GM19324 (cell line): ENCODE data around the gene RERE.
A peak's percentile ranks its signal among the peaks of the same experiment; 100 is the strongest.
"Not testable (repeated sequence)": the region's sequence is repeated elsewhere in the genome, so short reads cannot be mapped to it uniquely, and the experiment has no call there.

Experiments used
- ATAC-seq: cut with Tn5 transposase; IDR thresholded peaks from one replicate; pipeline ENCODE4 v1.9.1; 2021; ENCODE audit warnings: mild to moderate bottlenecking, moderate library complexity; ENCODE audit not compliant: unreplicated experiment, low FRiP score

Gene RERE

DNA sequence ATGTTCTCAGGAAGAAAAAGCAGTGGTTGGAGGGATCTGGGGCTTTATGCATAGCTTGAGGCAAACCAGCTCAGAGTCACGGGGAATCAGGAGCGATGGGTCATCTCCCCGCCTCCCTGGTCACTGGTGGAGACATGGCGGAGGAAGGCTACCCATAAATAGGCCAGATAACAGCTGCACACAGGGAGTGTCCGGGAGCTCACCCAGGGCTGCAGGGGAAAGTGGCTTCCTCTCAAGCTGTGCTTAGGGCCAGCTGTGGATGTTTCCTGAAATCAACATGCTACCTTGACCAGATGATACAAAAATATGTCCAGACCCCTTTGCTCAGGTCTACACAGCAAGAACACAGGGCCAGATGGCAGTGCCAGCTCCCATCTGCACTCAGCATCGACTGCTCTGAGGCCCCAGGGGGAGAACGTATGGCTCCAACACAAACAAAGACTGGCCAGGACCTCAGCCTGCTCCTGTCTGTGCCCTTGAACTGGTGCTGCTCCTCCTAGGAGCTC lies 27.1 kb upstream of the RERE start:
- no peak for ATAC-seq

DNA sequence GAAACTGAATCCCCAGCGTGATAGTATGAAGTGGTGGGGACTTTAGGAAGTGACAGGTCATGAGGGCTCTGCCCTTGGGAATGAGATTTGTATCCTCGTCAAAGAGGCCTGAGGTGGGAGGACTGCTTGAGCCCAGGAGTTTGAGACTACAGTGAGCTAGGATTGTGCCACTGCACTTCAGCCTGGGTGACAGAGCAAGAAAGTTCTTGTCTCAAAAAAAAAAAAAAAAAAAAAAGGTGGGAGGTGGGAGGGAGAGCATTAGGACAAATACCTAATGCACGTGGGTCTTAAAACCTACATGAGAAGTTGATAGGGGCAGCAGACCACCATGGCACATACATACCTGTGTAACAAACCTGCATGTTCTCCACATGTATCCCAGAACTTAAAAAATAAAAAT lies 24.0 kb upstream of the RERE start:
- ATAC-seq: no peak

DNA sequence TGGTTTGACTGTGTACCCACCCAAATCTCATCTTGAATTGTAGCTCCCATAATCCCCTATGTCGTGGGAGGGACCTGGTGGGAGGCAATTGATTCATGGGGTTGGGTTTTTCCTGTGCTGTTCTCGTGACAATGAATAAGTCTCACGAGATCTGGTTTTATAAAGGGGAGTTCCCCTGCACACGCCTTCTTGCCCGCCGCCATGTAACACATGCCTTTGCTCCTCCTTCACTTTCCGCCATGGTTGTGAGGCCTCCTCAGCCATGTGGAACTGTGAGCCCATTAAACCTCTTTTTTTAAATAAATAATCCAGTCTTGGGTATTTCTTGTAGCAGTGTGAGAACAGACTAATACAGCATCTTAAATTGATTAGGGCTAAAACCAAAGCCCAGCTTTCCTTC lies 22.6 kb upstream of the RERE start:
- no peak for ATAC-seq

DNA sequence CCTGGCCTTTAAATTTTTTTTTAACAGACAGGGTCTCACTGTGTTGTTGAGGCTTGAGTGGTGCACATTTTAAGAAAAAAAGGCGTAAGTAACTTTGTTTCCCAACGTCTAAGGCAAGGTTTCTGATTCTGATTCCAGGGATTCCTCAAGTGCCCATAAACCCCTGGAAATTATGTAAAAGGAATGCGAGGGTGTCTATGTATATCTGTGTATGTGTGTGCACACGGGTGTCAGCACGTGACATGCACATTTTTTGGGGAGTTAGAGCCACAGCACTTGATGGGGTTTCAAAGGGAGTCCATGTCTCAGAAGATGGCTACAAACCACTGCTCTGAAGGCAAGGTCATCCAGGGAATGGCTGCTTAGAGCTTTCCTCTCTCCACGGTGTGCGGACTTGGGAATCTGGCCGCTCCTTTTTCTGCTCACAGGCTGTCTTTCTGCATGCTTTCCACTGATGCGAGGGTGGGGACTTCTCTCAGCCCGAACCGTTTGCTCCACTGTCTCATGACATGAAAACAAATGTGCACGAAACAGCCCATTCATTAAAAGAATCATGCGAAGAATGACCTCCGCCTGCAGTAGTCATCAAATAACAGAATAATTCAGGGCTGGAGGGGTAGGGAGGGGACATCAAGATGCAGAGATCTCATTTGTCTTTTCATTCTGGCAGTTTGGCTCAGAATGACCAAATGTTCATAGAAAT lies 18.7 kb upstream of the RERE start:
- ATAC-seq: no peak

DNA sequence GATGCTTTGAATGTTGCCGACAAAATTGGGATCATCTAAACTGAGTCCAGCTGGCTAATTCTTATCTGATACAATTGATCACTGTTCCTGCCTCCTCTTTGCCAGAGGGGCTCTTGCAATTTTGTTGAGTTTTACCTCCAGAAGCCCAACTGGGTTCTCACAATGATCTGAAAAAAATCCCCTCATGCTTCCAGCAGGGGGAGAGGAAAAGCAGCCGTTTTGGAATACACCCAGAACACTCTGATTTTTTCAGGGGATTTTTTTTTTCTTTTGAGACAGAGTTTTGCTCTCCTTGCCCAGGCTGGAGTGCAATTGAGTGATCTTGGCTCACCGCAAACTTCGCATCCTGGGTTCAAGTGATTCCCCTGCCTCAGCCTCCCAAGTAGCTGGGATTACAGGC lies 13.9 kb upstream of the RERE start:
- no peak for ATAC-seq

DNA sequence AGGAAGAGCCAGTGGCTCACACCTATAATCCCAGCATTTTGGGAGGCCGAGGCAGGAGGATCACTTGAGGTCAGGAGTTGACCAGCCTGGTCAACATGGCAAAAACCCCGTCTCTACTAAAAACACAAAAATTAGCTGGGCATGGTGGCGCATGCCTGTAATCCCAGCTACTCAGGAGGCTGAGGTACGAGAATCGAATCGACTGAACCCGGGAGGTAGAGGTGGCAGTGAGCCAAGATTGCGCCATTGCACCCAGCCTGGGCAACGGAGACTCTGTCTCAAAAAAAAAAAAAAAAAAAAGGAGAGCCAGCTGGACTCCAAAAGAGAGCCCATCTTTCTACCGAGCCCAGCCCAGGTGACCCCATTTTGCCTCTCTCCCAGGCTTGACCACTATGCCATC lies 13.3 kb upstream of the RERE start:
- ATAC-seq: not testable (repeated sequence)

DNA sequence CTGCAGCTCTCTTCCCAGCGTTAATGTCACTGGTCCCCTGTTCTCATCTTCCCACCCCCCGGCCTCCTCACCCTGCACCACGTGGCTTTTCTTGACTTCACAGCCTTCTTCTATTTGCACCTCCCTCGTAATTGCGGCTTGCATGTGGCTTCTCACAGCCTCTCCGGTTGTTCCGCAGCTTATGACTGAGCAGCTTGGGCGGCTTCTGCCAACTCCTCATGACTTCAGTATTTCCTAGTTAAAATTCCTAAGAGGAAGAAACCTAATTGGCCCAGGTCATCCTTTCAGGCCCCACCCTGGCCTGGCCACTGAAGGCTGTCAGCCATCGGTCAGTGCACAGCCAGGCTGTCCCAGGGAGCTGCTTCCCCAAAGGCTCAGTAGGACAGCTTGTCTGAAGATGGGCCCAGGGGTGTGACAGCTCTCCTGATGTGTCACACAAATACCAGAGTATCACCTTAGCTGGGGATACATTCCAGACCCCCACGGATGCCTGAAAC lies 8.6 kb upstream of the RERE start:
- ATAC-seq: no peak

DNA sequence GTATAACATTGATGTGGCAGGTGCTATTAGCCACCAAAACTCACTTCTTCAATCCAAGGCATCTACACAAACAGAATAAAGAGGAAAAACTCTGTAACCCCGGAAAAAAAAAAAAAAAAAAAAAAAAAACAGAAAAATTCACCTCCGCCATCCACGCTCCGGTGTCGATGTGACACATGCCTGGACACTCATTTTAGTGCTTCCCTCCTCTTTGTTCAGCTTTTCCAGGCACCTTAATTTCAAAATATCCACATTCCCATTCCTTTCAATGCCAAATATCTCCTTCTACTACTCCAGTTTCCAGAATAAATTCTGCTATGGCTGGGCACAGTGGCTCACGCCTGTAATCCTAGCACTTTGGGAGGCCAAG lies 5.8 kb upstream of the RERE start:
- no peak for ATAC-seq

DNA sequence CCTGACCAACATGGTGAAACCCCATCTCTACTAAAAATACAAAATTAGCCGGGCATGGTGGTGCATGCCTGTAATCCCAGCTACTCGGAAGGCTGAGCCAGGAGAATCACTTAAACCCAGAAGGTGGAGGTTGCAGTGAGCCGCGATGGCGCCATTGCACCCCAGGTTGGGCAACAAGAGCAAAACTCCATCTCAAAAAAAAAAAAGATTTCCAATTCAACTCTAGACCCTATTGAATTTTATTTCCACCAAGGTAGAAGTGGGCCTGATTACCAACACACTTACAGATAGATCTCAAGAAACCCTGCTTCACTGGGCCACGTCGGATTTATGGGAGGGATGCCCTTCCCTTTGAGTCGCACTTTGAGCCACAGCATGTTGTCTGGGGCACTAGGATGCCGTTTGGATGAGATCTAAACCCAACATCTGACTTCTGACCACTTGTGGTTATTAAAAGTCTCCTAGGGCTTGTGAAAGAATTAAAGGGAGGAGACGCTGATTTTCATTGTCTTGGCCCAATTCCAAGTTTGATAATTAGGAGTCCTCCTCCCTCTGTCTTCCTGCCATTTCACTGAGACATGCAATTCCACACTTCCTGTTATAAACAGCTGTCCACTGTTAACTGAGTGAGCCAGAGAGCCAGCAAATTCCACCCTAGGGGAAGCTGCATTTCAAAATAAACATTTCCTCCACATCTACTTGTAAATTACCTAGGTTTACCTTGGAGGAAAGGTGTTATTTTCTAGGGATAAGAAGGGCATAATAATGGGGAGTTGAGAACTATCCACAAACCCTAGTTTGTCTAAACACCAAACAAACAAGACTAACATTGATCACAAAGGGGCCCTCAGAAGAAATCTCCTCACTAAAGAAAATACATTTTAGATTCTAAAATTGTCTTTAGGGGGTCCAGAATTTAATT lies 5.2 kb upstream of the RERE start:
- ATAC-seq: no peak

DNA sequence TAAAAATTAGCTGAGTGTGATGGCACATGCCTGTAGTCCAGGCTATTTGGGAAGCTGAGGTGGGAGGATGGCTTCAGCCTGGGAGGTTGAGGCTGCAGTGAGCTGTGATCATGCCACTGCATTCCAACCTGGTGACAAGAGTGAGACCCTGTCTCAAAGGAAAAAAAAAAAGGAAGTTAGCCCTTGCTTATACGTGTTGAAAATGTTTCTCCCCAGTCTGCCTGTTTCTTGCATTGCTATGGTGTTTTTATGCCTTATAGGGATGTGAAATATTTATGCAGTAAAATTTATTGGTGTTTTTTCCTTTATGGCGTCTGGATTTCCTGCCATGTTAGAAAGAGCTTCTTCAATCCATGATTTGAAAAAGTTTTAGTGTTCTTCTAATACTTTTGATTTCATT lies 3.6 kb upstream of the RERE start:
- no peak for ATAC-seq

DNA sequence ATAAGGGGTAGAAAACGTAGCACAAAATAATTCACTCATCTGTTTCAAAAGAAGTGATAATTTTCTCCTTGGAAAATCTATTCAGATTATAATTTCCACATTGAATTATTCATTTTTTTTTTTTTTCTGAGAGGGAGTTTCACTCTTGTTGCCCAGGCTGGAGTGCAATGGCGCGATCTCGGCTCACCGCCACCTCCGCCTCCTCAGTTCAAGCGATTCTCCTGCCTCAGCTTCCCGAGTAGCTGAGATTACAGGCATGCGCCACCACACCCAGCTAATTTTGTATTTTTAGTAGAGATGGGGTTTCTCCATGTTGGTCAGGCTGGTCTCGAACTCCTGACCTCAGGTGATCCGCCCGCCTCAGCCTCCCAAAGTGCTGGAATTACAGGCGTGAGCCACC lies 1.3 kb upstream of the RERE start:
- ATAC-seq: not testable (repeated sequence)

DNA sequence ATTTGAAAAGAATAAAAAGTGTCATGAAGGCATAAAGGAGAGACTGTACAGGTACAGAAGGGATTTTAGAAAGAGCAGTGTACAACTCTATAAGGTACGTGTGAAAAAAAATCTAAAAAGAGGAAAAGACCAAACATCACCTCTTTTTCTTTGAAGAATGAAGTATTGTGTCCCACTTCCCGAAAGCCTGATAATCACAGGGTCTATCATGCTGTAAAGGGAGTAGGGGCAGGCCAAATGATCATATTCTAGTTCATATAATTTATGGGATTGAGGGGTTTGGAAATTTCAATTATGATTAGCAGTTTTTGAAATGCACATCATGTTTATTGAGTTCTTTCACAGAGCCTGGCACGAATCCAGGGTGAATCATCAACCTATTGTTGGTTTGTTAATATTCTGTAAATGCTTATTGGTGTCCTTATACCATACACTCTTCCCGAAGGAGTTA lies 910 bp upstream of the RERE start:
- no peak for ATAC-seq

DNA sequence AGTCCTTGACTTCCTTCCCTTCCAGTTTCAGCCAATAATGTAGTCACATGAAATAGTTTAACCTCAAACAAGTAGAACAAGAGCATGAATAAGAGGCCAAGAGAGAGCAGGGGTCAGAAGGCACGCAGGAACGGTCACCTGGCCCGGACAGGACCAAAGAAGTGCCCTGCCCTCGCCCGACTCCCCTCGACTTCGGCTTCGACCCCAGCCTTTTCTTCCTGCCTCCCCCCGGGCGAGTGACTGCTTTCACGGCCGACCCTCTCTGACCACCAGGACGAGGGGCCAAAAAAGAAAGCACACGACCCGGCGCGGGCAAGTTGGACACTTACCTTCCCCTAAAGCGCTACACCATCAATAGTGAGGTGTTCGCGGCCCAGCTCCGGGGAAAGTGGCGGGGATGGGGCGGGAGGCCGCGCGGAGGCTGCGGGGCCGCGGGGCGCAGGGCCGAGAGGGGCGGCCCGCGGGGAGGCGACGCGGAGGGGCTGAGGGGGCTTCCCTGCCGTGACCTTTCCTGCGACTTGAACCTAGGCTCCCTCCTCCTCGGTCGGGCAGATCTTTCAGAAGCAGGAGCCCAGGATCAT lies 519 bp downstream of the RERE start:
- peak; percentile 20 for ATAC-seq

DNA sequence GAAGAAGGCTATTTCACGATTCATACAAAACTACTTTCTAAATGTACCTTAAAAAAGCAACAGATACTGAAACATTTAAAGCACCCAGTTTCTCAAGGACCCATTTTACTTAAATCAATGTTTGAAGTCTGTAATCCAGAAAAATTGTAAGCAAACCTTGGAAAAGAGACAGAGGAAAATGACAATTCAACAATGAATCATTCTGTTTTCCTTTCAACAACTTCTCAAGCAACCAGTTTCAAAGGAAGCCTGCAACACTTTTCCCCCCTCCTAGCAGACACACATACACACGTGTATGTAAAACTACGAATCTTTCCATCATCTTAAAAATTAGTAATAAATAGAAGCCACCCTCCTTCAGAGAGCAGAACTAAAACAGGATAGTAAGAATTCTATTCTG lies 1.2 kb downstream of the RERE start:
- no peak for ATAC-seq

DNA sequence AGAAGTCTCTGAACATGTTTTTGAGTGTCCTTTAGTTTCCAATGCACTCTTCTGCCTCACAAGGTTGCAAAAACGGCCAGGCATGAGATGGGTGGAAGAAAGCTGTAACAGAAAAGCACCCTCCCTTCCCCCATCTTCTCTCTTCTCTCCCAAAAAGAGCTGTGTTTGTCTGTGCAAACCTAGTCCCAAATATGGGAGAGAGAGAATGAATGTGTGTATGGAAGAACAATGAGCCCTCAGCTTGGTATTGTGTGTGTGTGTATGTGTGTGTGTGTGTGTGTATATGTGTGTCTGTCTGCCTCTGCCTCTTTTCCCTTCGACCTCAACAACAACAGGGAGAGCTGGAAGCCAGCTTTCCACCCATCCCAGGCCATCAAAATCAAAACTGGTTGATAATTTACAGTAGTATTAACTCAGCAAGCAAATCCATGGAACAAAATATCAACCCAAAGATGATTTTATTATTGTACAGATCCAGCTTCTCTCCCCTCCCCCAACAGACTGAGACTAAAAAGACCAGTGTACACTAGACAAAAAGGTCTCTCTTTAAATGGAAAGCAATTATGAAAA lies 1.8 kb downstream of the RERE start:
- ATAC-seq: no peak

DNA sequence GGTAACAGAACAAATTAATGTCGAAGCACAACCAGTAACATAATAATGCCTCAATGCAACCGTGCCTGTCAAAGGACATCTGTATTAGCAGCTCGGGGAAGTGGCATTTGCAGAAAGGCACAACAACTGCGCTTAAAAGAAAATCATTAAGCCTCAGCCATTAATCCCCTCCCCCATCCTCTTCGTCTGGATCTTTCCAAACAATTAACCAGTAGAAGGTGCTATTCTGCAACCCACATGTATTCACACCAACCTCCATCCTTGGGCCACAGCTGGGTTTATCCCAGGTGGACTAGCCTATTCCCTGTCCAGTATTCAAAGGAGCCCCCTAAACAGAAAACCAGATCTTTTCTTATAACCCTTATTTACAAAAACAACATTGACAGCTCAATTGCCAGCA lies 2.6 kb downstream of the RERE start:
- ATAC-seq: no peak

DNA sequence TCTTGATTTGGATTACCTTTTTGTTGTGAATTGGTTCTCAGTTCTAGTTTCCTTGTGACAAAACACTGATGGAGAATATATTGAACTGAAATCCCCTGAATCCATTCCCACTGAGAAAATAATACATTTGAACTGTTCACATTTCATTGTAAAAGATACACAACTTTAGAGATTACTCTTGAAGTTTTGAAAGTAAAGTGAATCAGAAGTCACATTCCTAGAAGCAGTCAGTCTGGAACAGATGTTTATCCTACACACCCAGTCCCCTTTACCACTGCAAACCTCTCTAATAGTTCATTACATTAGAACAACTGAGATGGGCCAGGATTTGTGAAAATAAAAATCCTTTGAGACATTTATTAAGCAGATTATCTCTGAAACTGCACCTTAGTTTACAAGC lies 3.4 kb downstream of the RERE start:
- ATAC-seq: no peak

DNA sequence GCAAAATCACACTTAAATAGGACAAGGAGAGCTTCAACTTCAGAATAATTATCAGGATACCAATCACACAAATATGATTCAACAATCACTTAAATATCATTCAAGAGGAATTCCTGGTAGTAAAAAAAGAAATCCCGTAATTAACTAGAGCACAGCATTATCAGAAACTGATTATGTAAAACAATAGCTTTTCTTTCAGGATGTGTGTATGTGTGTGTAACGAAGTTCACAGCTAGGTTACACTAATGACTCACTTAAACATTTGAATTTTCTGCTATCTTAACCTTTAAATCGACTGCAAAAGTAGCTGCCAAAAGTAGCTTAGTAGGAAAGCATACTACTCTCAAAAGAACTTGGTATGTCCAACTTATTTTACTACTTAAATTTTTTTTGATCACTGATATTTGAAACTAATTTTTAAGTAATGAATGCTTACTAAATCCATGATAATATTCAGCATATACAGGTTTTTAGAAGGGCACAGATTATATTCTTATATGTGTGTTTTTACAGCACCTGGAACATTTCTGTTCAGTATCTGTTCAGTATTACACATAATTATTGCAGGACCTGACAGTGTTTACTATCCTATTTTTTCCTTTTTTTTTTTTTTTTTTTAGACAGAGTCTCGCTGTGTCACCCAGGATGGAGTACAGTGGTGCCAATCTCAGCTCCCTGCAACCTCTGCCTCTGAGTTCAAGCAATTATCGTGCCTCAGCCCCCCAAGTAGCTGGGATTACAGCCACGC lies 4.2 kb downstream of the RERE start:
- no peak for ATAC-seq

DNA sequence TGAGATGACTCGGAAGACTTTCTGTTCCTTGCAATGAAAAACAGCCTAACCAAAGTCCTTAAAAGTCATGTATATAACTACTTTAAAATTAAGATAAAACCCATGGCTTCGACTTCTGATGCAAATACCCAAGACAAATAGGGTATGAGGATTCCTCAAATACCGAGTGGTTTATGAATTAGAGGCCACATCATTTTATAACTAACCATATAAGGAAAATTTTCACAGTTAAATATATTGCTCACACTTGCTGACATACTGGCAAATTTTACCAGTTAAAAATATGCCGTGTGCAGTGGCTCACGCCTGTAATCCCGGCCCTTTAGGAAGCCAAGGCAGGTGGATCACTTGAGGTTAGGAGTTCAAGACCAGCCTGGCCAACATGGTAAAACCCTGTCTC lies 5.4 kb downstream of the RERE start:
- ATAC-seq: no peak

DNA sequence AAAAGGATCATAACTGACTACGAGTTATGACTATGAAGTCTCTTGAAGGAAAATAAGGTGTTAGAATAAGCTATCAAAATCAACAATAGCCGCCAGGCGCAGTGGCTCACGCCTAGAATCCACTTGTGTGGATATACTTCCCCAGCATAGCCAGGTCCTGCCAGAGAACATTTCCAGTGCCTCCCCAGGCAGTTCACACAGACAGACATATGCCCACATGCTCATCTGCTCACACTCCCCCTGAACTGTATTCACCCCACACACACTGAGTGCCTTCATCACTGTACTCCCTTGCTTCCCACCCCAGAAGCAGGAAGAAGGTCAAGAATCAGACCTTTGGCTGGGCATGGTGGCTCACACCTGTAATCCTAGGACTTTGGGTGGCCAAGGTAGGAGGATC lies 6.5 kb downstream of the RERE start:
- ATAC-seq: no peak
